ENCODE measurements around the gene AHR.
"Not testable (repeated sequence)": the region's sequence is repeated elsewhere in the genome, so short reads cannot be mapped to it uniquely, and the experiment has no call there.

Gene AHR

DNA sequence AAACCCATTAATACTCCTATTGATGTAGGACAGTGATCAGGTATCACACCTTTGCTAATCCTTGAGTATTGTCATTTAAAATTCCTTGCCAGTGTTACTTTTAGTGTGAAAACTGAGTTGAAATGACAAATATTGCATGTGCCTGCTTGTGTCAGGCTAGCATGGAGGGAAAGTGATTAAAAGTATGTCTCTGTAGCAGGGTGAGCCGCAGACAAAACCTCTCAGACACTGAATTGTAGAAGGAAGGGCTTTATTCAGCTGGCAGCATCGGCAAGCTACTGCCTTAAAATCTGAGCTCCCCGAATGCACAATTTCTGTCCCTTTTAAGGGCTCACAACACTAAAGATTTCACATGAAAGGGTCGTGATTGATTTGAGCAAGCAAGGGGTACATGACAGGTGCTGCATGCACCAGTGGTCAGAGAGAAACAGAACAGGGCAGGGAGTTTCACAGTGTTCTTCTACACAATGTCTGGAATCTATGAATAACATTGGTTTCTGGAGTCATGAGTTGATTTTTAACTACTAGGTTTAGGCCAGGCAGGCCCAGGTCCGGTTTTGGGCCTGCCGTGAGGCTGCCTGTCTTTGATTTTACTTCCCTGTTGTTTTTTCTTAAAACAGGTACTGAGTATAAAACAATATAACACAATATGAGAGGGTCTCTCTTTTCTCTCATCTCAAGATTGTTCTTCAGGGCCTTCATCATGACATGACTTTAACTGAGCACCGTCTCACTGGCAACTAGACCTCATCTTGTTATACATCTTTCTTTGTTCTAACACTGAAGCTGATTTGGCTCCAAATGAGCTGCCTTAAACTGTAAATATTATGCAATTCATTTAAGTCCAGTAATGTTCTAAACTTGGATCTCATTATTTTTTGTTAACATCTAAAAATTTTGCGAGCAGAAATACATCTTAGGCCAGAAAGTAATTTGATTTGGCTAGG lies 84.2 kb downstream of the AHR start:
- DNase-seq = not testable (repeated sequence)

GRCh38 chr7:17384400-17384799 lies 85.9 kb downstream of the AHR start:
- no peak for DNase-seq

DNA sequence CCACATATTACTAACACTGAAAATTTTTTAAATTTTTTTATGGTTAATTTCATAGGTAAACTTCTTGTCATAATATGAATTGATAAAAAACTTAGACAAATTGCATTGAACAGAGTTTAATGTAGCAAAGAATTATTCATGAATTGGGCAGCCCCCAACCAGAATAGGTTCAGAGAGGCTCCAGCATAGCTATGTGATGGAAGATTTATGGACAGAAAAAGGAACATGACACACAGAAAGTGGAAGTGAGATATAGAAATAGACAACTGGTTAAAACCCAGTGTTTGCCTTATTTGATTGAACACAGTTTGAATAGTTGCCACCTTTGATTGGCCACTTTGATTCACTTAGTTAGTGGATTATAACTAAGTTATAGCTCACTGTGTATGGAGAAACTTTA lies 87.2 kb downstream of the AHR start:
- no peak for DNase-seq

- no peak for DNase-seq
These were observed 91.9 kb downstream of the AHR start for GRCh38 chr7:17390392-17390791.

- DNase-seq = no peak
These were observed 92.9 kb downstream of the AHR start for GRCh38 chr7:17391366-17391765.

- DNase-seq = no peak
These were observed 94.4 kb downstream of the AHR start for GRCh38 chr7:17392846-17393245.

DNA sequence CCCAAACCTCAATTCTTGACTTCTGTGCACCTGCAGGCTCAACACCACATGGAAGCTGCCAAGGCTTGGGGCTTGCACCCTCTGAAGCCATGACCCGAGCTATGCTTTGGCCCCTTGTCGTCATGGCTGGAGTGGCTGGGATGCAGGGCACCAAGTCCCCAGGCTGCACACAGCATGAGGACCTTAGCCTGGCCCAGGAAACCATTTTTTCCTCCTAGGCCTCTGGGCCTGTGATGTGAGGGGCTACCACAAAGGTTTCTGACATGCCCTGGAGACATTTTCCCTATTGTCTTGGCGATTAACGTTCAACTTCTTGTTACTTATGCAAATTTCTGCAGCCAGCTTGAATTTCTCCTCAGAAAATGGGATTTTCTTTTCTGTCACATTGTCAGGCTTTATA lies 96.1 kb downstream of the AHR start:
- DNase-seq = not testable (repeated sequence)

Measured in GDM1 (cell line).